HG03520 (cell line): ENCODE measurements around the gene CCDC88C.

Experiments used
- ATAC-seq: cut with Tn5 transposase; IDR thresholded peaks from one replicate; pipeline ENCODE4 v1.9.1; 2021; ENCODE audit warnings: mild to moderate bottlenecking, moderate library complexity; ENCODE audit not compliant: unreplicated experiment

The CCDC88C gene

DNA sequence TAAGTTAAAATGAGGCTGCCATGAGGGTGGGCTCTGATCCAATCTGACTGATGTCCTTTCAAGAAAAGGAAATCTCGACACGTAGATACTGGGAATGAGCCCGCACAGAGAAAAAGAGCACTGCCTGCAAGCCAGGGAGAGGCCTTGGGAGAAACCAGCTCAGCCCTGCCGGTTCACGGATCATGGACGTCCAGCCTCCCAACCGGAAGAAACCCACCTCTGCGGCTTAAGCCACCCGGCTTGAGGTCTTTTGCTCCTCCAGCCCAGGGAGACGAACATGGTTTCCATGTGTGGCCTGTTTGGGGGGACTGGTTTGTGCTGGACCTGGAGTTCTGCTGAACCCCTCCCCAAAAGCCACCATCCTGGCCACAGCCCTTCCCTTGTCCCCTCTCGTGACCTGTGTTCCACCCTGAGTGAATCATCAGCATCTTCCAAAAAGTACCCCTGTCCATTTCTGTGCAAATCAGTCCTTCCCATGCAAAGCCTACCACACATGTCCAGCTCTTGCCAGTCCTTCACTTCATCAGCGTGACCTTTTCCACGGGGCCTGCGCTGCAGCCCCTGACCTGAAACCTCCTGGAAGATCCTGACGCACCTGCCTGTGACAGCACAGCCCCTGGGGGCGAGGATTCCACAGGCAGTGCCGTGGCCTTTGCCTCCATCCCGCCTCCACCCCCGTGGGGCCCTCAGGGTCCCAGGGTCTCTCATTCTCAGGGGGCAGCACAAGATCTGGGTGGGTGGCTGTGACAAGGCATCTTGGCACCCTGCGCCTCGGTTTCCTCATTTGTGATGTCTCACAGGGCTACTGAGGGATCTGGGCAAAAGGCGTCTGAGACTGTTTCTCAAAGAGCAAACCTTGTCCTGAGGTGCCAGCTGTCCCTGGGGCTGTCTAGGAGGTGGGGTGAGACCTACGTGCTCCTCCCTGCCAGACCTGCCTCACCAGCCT, 121.5 kb downstream of the CCDC88C start:
- ATAC-seq: no peak

DNA sequence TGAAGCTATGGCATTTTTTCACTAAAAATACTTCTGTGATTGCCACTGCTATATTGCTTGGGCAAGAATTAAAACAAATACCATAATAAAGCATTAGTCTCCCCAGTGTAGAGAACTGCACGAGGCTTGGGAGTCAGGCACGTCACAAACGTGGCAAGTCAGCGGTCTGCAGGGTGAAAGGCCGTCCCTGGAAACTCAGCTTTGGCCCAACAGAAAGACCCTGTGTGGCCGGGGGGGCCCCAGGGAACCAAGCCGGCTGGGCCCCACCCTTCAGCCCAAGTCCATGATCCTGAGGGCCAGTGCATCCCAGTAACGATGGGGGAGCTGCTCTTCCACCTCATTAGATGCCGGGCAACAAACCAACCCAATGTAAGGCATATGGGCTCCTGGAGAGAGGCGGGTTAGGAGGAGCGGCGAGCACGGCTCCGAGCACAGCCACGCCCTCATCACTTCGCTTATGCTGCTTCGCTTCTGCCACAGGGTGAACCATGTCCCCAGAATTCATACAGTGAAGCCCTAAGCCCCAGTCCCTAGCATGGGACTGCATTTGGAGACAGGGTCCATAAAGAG, 122.3 kb downstream of the CCDC88C start:
- no peak for ATAC-seq

DNA sequence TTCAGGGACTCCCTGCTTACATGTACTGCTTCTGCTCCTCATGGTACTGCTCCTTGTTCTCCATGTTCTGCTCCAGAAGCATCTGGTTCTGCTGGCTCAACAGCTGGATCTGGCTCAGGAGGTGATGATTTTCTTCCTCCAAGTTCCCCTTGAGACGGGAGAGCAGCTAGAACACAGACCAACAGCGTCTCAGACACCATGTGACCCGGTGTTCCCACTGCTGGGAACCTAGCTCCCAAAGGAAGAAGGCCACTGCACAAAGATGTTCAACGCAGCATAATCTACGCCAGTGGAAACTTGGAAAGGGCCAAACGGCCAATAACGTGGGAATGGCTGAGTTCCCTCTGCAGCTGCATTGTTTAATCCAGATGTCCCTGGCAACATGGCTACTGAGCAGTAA, 123.5 kb downstream of the CCDC88C start:
- ATAC-seq: no peak

GRCh38 chr14:91293281-91293680, 124.3 kb downstream of the CCDC88C start:
- ATAC-seq: no peak

DNA sequence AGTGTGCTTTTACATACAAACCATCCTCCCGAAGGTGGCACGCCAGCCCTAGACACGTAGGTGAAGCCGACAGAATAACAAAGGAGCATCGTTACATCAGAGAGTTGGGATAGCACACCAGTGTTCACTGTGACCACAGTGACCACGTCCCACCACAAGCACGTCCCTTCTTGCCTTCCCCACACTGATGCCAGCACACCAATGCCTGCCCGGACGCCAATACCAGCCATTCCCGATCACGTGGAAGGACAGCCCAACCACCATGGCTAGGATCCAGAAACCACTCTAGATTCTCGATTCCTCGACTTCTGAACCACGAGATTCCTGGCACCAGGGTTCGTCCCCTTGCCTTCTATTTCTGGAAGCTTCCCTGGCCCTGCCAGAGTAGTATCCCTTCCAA, 125.1 kb downstream of the CCDC88C start:
- no peak for ATAC-seq

- no peak for ATAC-seq
These were observed 125.7 kb downstream of the CCDC88C start for GRCh38 chr14:91291786-91292405.

- ATAC-seq: no peak
These were observed 126.6 kb downstream of the CCDC88C start for GRCh38 chr14:91290986-91291385.

GRCh38 chr14:91289464-91289863, 128.2 kb downstream of the CCDC88C start:
- no peak for ATAC-seq

GRCh38 chr14:91288876-91289275, 128.7 kb downstream of the CCDC88C start:
- no peak for ATAC-seq

GRCh38 chr14:91286530-91286937, 131.1 kb downstream of the CCDC88C start:
- ATAC-seq: no peak

- ATAC-seq: no peak
These were observed 132.7 kb downstream of the CCDC88C start for GRCh38 chr14:91284791-91285548.

DNA sequence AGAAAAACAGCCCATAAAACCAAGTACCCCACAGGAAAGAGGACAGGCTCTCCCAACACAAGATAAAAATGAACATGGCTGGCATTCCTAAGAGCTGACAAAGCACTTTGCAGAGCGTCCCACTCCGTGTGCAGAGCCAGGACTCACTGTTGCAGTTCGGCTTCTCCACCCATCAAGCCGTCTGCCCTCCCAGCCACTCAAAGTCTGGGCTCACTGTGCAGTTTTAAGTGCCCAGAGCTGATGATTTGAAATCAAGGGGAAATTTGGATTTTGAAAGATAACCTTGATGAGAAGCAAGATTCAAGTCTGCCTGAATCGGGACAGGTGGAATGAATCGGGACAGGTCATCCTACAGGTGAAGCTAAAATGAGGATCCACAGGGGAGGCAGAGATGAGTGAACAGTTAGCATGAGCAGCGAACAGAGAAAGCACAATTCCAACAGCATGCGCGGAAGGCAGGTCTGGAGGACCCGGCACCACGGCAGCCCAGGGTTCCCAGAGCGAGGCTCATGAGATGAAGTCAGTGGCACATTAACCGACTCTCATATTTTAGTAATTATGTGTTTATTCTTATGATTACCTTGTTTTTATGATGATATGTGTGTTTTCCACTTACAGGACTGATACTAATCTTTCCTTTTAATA, 133.4 kb downstream of the CCDC88C start:
- ATAC-seq: no peak

- ATAC-seq: no peak
These were observed 134.0 kb downstream of the CCDC88C start for GRCh38 chr14:91283666-91284065.

GRCh38 chr14:91282954-91283645, 134.5 kb downstream of the CCDC88C start:
- no peak for ATAC-seq

DNA sequence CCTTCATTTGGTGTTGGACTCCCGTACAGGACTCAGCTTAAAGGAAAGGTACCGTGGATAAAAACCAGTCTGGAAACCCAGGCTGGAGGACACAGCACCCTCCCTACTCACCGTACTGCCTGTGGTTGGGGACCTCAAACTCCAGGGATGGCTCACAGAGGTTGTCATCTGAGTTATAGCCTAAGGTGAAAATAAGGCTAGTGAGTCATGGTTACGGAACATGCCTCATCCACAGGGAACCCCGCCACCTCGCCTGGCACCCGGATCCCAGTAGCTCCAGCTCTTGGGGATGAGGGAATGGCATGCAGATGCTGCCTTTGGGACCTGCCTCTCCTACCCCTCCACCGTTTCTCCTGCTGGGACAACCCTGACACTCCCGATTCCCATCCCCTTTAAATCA, 136.3 kb downstream of the CCDC88C start:
- ATAC-seq: no peak

DNA sequence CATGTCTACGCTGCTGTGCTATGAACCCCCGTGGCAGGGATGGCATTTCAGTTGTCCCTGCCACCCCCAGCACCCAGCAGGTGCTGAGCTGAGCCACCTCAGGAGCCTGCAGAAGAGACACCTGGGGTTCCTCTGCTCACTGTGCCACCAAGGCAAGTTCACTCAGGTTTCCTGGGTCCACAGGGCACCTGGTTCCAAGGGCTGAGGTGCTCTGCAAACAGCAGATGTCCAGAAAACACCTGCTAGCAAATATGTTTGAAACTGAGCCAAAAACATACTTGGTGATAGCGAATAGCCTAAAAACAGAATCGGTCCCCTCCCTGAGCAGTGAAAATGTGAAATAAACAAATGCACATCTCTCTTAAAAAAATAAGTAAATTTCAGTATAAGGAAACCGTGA, 137.5 kb downstream of the CCDC88C start:
- no peak for ATAC-seq

DNA sequence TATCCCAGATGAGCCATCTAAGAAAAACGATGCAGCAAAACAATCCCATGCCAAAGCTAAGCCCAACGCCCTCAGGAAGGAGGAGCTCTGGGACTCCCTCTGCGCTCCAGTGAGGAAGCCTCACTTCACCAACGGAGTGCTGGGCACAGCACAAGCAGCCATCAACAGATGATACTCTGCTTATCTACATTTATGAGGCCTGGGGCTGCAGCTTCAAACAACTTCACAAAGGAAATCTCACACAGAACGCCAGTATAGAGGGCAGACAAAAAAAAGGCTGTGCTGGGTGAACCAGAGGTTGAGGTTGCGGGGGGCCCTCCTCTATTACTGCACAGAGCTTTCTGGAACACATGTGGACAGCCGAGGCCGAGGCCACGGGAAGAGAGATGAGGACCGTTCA, 138.3 kb downstream of the CCDC88C start:
- ATAC-seq: no peak

DNA sequence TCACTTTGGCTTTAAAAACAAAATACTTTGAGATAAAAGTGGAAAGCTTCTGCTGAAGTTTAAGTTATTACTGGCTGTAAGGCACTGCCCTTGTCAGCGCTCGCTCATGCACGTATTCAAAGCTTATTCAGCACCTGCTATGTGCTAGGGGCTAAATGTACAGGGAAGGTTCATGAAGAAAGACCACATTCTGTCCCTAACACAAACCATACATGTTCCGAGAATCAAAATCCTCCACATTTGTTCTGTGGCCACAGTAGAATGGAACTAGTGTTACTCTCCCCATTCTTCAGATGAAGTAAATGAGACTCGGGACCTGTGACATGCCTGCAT, 139.3 kb downstream of the CCDC88C start:
- no peak for ATAC-seq

DNA sequence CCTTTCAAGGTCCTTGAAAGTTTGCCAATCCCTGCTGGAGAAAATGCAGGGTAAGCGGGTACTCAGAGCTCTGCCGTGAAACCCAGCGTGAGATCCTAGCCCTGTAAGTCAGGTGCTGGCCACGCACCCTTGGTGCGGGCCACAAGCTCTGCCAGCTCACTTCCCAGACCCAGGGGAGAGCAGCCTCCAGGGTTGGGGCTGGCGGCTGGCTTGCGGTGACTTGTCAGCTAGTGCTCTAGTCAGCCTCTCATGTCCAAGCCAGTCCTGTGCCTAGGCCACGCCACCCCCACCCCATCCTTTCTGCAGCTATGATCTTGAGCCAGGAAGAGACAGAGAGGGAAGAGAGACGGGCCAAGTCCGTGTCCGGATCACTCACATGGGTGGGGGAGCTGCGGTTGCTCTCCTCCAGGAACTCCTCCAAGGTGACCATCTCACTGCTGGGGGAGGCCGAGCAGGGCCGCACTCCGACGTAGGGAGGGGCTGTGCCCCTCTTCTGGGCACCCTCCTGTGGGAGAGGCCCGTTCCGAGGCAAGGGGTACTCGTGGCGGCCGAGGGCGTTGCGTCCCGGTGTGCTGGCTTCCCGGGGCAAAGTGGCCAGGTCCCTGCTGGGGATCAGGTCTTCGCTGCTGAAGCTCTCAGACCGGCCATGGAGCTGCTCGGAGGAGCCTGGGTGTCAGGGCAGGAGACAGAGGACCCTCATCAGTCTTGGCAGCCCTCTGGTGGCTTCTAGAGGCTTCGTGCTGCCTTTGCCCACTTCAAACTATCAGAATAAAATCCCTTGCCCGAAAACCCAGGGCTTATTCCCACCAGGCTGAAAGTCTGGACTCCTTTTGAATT, 139.9 kb downstream of the CCDC88C start:
- ATAC-seq: no peak
